GM18505 (cell line): ENCODE measurements around the gene ODAD4.

Source experiments
- ATAC-seq: cut with Tn5 transposase; IDR thresholded peaks from one replicate; pipeline ENCODE4 v1.9.1; 2021; ENCODE audit not compliant: unreplicated experiment
- POLR2A ChIP-seq: IDR thresholded peaks from 4 replicates; pipeline ENCODE4 v1.6.1; 2011; ENCODE audit warnings: borderline replicate concordance; ENCODE audit not compliant: insufficient read depth, insufficient read length; ENCODE audit errors: extremely low read depth

The ODAD4 gene

GRCh38 chr17:41965694-41966462 is 35.5 kb downstream of the ODAD4 start:
- TF ChIP-seq POLR2A = peak; percentile 44
- no peak for ATAC-seq

GRCh38 chr17:41966463-41967140 is 36.2 kb downstream of the ODAD4 start, which contains the start of gene CNP:
CNP (plus strand) TSS chr17:41966795; CDS start chr17:41966885, 90 bp downstream.
- peak; percentile 72 for ATAC-seq
- TF ChIP-seq POLR2A = peak; percentile 89

GRCh38 chr17:41967141-41967920 is 36.9 kb downstream of the ODAD4 start:
- ATAC-seq = peak; percentile 20
- TF ChIP-seq POLR2A = no peak

GRCh38 chr17:41967921-41968578 is 37.6 kb downstream of the ODAD4 start:
- no peak for TF ChIP-seq POLR2A
- no peak for ATAC-seq

GRCh38 chr17:41968676-41969075 is 38.3 kb downstream of the ODAD4 start:
- no peak for ATAC-seq

GRCh38 chr17:41970901-41971331 is 40.5 kb downstream of the ODAD4 start:
- no peak for ATAC-seq
- no peak for TF ChIP-seq POLR2A

More at GRCh38 chr17:41968676-41969075, 38.3 kb downstream of the ODAD4 start:
- no peak for TF ChIP-seq POLR2A

- no peak for TF ChIP-seq POLR2A
- ATAC-seq = no peak
These were observed 41.5 kb downstream of the ODAD4 start for GRCh38 chr17:41971721-41972523.

GRCh38 chr17:41972571-41973407 is 42.4 kb downstream of the ODAD4 start:
- no peak for ATAC-seq
- TF ChIP-seq POLR2A = no peak

- no peak for TF ChIP-seq POLR2A
- no peak for ATAC-seq
These were observed 43.0 kb downstream of the ODAD4 start for GRCh38 chr17:41973408-41973811.

GRCh38 chr17:41974031-41974430 is 43.6 kb downstream of the ODAD4 start:
- no peak for TF ChIP-seq POLR2A
- ATAC-seq = no peak

- TF ChIP-seq POLR2A = no peak
- no peak for ATAC-seq
These were observed 44.2 kb downstream of the ODAD4 start for GRCh38 chr17:41974658-41975057.

GRCh38 chr17:41975099-41976083 is 45.0 kb downstream of the ODAD4 start:
- ATAC-seq = no peak
- no peak for TF ChIP-seq POLR2A
